Measurements from ENCODE around the gene FAT3. TPM values are rescaled to one million over a fixed set of nuclear protein-coding genes. Genes with fewer than 3 reads are reported as not detected.

FAT3 gene
- total RNA-seq, 3 donors from 2014 or later = 0.14 to 2.7 (median 0.49) TPM

DNA sequence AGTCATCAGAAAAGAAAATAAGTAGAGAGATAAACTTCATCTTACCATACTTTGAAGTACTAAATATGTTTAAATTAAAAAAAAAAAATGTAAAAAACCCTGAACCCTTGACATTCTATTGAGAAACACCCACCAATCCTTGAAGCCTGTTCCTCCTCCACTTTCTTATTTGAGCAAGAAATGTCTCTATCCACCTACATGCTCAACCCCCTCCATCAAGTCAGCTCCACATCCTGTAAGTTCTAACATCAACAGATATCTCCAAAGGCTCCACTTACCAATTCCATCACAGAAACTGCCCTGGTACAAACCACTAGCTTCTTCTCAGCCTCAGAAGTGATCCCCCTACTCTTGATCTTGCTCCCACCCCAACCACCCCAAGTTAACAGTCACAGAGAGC lies 32.5 kb upstream of the FAT3 start:
- Histone ChIP-seq H3K4me3 (no peak overlapping the region), H3K4me1 (ENCODE audit: low read depth) (no peaks in the 10 kb centered on the region), H3K9me3 (no peaks in the 10 kb centered on the region), H3K36me3 (ENCODE audit: low read depth) (no peaks in the 10 kb centered on the region)
- DNase-seq = no peak
- intact Hi-C loops (cut with DNase I, micrococcal nuclease) = no loop called here
- ATAC-seq = no peak
- TF ChIP-seq, protein P1, sequence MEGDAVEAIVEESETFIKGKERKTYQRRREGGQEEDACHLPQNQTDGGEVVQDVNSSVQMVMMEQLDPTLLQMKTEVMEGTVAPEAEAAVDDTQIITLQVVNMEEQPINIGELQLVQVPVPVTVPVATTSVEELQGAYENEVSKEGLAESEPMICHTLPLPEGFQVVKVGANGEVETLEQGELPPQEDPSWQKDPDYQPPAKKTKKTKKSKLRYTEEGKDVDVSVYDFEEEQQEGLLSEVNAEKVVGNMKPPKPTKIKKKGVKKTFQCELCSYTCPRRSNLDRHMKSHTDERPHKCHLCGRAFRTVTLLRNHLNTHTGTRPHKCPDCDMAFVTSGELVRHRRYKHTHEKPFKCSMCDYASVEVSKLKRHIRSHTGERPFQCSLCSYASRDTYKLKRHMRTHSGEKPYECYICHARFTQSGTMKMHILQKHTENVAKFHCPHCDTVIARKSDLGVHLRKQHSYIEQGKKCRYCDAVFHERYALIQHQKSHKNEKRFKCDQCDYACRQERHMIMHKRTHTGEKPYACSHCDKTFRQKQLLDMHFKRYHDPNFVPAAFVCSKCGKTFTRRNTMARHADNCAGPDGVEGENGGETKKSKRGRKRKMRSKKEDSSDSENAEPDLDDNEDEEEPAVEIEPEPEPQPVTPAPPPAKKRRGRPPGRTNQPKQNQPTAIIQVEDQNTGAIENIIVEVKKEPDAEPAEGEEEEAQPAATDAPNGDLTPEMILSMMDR (IDR thresholded peaks at IDR 0.05) = no peak

DNA sequence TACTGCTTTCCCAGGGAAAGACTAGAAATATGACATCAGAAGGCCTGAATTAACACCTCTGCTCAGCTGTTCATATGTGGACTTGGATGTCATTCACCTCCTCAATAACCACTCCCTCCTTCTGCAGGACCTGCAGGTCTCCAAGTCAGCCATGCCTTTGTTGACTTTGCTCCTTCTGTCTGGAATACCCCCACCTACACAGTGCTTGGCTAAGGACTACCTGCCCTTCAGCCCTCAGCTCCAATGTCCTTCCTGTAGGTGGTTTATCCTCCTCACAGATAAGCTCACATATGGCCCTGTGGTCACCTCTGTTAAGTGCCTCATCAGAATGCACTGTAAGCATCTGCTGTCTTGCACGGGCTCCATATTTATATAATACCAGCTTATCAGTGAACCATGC lies 26.4 kb upstream of the FAT3 start:
- intact Hi-C loops (cut with DNase I, micrococcal nuclease) = no loop called here
- Histone ChIP-seq H3K9me3 (no peaks in the 10 kb centered on the region), H3K36me3 (ENCODE audit: low read depth) (no peaks in the 10 kb centered on the region), H3K4me1 (ENCODE audit: low read depth) (no peaks in the 10 kb centered on the region), H3K4me3 (no peak overlapping the region)
- TF ChIP-seq, protein P1 (IDR thresholded peaks at IDR 0.05) = no peak
- DNase-seq (no peak), ATAC-seq (no peak)

DNA sequence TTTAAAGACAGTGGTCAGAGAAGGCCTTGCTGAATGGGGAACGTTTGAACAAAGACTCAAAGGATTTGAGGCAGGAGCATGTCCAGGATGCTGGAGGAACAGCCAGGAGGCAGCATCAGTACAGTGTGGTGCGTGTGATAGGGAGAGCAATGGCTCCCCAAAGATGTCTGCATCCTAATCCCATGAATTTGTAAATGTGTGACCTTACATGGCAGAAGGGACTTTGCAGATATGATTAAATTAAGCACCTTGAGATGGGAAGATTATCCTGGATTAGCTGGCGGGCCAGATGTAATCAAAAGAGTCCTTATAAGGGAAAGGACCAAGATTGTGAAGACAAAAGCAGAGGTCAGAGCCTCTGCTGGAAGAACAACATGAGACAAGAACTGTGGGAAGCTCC lies 24.6 kb upstream of the FAT3 start:
- Histone ChIP-seq H3K4me3 (no peak overlapping the region), H3K4me1 (ENCODE audit: low read depth) (no peaks in the 10 kb centered on the region), H3K9me3 (no peaks in the 10 kb centered on the region), H3K36me3 (ENCODE audit: low read depth) (no peaks in the 10 kb centered on the region)
- intact Hi-C loops (cut with DNase I, micrococcal nuclease) = no loop called here
- TF ChIP-seq, protein P1 (IDR thresholded peaks at IDR 0.05) = no peak
- ATAC-seq = no peak
- no peak for DNase-seq

DNA sequence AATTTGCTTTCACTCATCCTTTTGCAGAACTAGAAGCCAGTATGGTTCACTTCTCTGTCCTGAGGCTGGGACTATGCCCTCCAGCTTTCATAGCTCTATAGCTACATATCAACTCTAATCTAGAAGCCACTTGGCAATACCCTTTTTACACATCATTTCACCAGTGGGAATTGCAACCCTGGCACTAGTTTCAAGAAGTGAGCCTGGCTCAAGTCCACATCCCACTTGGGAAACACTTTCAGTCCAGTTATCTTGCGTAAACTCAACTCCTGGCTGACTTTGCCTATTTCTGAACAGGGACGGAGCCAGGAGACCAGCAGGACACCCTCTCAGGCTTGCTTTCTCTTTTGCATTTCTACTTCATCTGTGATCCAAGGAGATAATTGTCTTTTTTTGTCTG lies 19.9 kb upstream of the FAT3 start:
- intact Hi-C loops (cut with DNase I, micrococcal nuclease) = no loop called here
- Histone ChIP-seq H3K4me3 (no peak overlapping the region), H3K4me1 (ENCODE audit: low read depth) (no peaks in the 10 kb centered on the region), H3K36me3 (ENCODE audit: low read depth) (no peaks in the 10 kb centered on the region), H3K9me3 (no peaks in the 10 kb centered on the region)
- TF ChIP-seq, protein P1 (IDR thresholded peaks at IDR 0.05) = no peak
- no peak for DNase-seq
- no peak for ATAC-seq

DNA sequence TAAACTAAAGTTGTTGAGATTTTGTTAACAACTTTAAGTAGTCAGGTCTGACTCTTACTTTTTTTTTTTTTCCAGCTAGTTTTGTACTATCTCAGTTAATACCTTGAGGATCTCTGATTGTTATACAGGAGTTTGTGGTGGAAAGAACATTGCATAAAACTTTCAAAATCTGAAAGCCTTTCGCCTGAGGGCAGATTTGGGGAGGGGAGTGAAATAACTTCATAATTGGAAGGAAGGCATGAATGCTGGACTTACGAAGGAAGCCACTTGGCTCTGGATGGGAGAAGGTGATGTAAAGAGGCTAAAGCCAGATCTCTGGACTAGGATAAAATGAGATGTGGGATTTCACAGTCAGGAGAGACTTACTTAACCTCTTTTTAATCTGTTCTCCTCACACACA lies 18.2 kb upstream of the FAT3 start:
- intact Hi-C loops (cut with DNase I, micrococcal nuclease) = no loop called here
- no peaks in the 10 kb centered on the region for H3K9me3 ChIP-seq
- ATAC-seq = no peak
- DNase-seq = no peak
- H3K36me3 ChIP-seq (ENCODE audit: low read depth) = no peaks in the 10 kb centered on the region
- H3K4me3 ChIP-seq = no peak overlapping the region
- TF ChIP-seq, protein P1 (IDR thresholded peaks at IDR 0.05) = no peak
- no peaks in the 10 kb centered on the region for H3K4me1 ChIP-seq (ENCODE audit: low read depth)

DNA sequence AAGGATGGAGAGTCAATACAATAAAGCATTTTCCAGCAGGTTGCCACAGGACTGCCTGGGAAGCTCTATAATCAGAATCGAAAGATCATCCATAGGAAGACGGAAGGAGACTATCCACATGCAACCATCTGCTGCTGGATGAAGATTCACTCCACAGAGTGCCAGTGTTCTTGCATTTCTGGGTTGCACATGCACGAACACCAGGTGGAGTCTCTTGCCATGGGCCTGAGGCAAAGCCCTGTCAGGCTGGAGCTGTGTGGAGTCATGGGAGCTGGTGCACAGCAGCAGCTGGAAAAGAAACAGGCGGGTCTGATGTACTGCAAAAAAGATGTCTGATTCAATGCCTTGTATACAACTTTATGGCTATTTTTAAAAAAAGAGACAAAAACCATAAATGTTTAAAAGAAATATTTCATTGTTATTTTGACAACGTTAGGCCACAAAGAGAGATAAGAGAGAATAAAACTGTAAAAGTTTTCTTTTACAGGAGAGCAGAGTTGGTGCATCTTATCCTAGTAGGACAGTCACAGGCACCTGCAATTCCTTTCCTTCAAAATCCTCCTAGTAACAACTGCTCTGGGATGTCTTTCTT lies 12.9 kb upstream of the FAT3 start:
- intact Hi-C loops (cut with DNase I, micrococcal nuclease) = no loop called here
- DNase-seq = peak in 2 of 3 donors; percentile 32 to 41
- peak; percentile 49 for ATAC-seq

More for the DNA sequence above, 12.9 kb upstream of the FAT3 start:
- Histone ChIP-seq H3K9me3 (no peaks in the 10 kb centered on the region), H3K4me1 (ENCODE audit: low read depth) (no peaks in the 10 kb centered on the region), H3K4me3 (no peak overlapping the region), H3K36me3 (ENCODE audit: low read depth) (no peaks in the 10 kb centered on the region)
- TF ChIP-seq, protein P1 (IDR thresholded peaks at IDR 0.05) = no peak
